HEK293 (cell line): ENCODE results near the gene ARHGAP25.

ENCODE experiments used
- CTCF ChIP-seq: fragments of 450-650 bp; formaldehyde crosslinking; IDR thresholded peaks from 2 replicates; pipeline ENCODE4 v1.5.1; 2016; ENCODE audit warnings: missing biosample characterization, missing genetic modification characterization
- MYNN ChIP-seq: fragments of 450-650 bp; formaldehyde crosslinking; IDR thresholded peaks from 2 replicates; pipeline ENCODE4 v1.5.1; 2016; ENCODE audit warnings: missing biosample characterization, missing genetic modification characterization, borderline replicate concordance
- YY1 ChIP-seq: fragments of 450-650 bp; formaldehyde crosslinking; IDR thresholded peaks from 2 replicates; pipeline ENCODE4 v1.5.1; 2018; ENCODE audit warnings: missing biosample characterization, missing genetic modification characterization
- ZBTB17 ChIP-seq: fragments of 450-650 bp; formaldehyde crosslinking; IDR thresholded peaks from 2 replicates; pipeline ENCODE4 v1.5.1; 2016; ENCODE audit warnings: missing biosample characterization, missing genetic modification characterization
- ZNF280D ChIP-seq: fragments of 450-650 bp; formaldehyde crosslinking; IDR thresholded peaks from 2 replicates; pipeline ENCODE4 v1.5.1; 2016; ENCODE audit warnings: missing biosample characterization, missing genetic modification characterization
- ZNF391 ChIP-seq: fragments of 450-650 bp; formaldehyde crosslinking; IDR thresholded peaks from 2 replicates; pipeline ENCODE4 v1.5.1; 2016; ENCODE audit warnings: low read depth, missing biosample characterization, missing genetic modification characterization, borderline replicate concordance

- TF ChIP-seq MYNN (no peak), ZBTB17 (tag by site-specific recombination) (no peak), CTCF (tag by site-specific recombination) (no peak), ZNF391 (tag by site-specific recombination) (no peak), ZNF280D (tag by site-specific recombination) (no peak), YY1 (no peak)
These were observed 41.5 kb downstream of the ARHGAP25 start for GRCh38 chr2:68776124-68776523.
